Posterior vena cava (tissue), 2 donors: ENCODE data around the gene APOL6. TPM values are rescaled to one million over a fixed set of nuclear protein-coding genes. Genes with fewer than 3 reads are reported as not detected.
"Not testable (repeated sequence)": the region's sequence is repeated elsewhere in the genome, so short reads cannot be mapped to it uniquely, and the experiment has no call there.

Experiments
- DNase-seq: peaks from one replicate; pipeline ENCODE4 v3.0.0-alpha.2; 2020; ENCODE audit warnings: low spot score
- intact Hi-C, 2 donors: fragments of 100-400 bp; cut with DNase I; formaldehyde crosslinking; loops; one replicate each; pipeline versions ENCODE4 v1.14.1 to v1.14.2; 2022 to 2023
- total RNA-seq, 2 donors: library from RNA; stranded (reverse); fragmentation: NEBNext Ultra II Directional; extraction: Animal tissue kit (Norgen Biotek cat#: 25700); gene quantifications; one replicate each; pipeline ENCODE4 v1.2.1, GENCODE V29; 2021
- donor health status: DM: yes; HTN: yes; CAD: no.
- donor health status: DM: yes; HTN: yes; CAD: no.

Gene APOL6
- total RNA-seq, 2 donors from 2014 or later: 12.6 to 14.6 TPM

DNA sequence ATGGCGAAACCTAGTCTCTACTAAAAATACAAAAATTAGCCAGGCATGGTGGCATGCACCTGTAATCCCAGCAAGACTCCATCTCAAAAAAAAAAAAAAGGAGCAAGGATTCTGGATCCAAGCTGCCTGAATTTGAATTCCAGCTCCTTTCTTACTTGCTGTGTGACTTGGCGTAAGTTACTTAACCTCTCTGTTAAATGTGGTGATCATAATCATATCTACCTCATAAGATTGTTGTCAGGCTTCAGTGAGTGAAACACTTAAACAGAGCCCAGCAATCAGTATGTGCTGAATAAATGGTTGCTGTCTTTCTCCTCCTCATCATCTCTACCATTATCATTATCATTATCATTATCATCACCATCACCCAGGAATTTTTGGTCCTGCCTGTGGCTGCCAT is 33.8 kb upstream of the APOL6 start:
- DNase-seq: no peak
- intact Hi-C loops: loop anchor here (5.0 to 10.0 kb wide), 2 partner anchors 182 to 260 kb away; no protein-coding TSS in a partner anchor

DNA sequence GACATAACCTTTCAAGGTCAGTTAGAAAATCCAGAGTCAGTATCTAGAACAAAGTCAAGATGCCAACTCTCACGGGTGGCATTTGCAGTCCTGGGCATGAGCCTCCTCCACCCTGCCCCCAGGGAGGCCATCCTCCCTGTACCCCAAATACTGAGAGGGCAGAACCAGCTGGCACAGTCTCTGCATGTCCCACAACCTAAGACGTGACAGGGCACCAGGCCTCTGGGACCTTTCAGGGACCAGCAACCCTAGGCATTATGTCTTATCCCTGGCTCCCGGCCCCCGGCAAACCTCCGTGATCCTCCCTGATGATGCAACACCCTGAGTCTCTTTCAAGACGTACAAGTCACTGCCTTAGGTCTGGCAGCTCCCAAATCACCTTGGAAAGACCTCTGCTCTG is 33.1 kb upstream of the APOL6 start:
- intact Hi-C loops: loop anchor here (5.0 to 10.0 kb wide), 2 partner anchors 260 to 1052 kb away; no protein-coding TSS in a partner anchor
- DNase-seq: no peak

DNA sequence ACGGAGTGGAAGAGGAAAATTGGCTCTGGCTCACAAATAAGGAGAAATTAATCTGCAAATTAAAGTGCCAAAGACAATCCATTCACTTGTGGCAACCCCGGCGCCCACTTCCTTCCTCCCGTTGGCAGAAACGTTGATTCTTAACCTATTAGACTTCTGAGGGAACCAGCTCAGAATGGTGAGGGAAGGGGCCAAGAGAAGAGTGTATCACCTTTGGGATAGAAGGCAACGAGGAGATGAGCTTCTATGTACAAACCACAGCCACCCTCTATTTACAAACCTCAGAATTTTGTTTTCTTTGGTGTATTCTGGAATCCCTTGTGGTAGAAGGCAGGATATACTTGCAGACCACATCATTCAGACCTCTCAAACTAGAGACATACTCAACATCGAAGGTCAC is 32.2 kb upstream of the APOL6 start:
- no peak for DNase-seq
- intact Hi-C loops: loop anchor here (5.0 to 10.0 kb wide), 2 partner anchors 261 to 1051 kb away; no protein-coding TSS in a partner anchor

DNA sequence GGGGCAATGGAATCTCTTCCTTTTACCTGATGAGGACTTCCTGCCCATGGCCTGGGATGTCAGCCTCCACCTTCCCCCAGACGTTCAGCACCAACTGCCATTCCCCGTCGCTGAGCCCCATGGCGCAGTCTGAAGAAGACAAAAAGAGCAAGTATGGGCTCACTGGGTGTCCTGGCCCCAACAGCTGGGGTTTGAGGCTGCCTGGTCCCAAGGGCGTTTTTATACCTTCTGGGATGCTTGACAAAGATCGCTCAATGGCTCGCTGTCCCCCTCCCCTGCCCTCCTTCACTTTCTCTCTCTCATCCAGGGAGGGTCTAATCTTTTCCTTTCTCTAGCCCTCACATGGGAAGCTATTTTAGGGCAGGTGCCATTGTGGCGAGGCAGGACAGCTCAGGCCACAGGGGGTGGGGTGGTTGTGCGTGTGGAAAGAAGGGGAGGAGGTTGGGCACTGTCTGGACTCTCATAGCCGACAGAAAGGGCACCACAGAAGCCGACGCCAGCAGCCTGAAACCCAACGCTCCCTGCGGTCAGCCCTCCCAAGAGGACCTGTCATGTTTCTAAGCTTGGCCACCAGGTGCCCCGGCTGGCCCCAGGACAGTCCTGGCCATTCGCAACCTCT is 31.0 kb upstream of the APOL6 start, which contains the start of gene MB:
Gene MB, minus strand, starts transcription at position 193 of the 619 bp plus-strand sequence. Its CDS starts 72 bp downstream, at position 121.
- no peak for DNase-seq

DNA sequence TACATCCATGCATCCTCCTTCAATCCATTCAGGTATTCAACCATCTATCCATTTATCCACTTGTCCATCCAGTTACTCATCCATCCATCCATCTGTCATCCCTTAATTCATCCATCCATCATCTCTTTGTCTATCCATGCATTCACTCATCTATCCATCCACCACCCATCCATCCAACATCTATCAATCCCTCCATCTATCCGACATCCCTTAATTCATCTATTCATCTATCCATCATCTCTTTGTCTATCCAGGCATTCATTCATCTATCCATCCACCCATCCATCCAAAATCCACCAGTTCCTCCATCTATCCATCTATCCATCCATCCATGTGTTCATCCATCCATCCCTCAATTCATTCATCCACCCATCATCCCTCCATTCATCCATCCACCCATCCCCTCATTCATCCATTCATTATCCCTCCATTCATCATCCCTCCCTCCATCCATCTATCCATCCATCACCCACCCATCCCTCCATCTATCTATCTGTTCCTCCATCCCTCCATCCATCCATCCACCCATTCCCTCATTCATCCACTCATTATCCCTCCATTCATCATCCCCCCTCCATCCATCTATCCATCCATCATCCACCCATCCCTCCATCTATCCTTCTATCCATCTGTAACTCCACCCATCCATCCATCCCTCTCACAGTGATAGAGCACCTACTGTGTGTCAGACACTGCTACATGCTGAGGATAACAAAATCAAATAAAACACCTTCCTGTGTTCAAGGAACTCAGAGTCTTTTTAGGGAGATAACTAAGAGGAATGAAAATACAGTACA is 29.6 kb upstream of the APOL6 start:
- intact Hi-C loops: loop anchor here (5.0 to 10.0 kb wide), 2 partner anchors 264 to 1049 kb away; no protein-coding TSS in a partner anchor
- DNase-seq: no peak

More for the DNA sequence above, 31.0 kb upstream of the APOL6 start, which contains the start of gene MB:
- intact Hi-C loops: loop anchor here (5.0 to 10.0 kb wide), 2 partner anchors 262 to 1050 kb away; no protein-coding TSS in a partner anchor

DNA sequence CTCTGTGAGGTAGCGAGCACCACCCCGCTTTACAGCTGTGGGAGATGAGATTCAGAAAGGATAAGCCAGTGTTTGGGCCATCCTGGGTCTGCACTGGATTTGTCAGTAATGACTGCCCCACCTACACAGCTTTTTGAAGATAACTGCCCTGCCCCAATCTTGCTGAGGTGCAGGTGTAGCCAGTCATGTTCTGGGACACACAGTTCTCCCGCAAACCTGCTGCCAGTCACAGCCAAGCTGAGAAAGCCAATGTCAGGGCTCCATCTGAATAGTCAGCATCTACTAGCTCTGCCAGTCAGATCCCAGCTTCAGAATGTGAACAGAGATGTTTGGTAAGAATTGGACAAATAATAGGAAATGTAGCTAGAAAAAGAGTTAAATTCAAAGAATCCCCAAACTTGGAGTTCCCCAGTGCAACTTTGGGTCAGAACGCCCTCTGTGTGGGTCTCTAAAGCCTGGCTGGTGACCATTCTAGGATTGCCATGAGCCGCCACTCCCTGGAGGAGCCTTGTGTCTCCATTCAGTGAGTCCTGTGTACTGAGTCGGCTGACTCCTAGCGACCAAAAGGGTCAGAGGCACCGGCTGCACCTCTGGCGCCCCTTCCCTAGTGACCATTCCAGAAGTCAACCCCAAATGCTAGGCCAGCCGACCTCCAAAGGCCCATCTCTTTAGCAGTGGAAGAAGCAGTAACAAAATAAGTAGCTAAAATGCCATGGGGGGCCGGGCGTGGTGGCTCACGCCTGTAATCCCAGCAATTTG is 28.7 kb upstream of the APOL6 start:
- intact Hi-C loops: loop anchor here (5.0 to 10.0 kb wide), 2 partner anchors 265 to 1048 kb away; no protein-coding TSS in a partner anchor
- DNase-seq: peak; percentile 67

DNA sequence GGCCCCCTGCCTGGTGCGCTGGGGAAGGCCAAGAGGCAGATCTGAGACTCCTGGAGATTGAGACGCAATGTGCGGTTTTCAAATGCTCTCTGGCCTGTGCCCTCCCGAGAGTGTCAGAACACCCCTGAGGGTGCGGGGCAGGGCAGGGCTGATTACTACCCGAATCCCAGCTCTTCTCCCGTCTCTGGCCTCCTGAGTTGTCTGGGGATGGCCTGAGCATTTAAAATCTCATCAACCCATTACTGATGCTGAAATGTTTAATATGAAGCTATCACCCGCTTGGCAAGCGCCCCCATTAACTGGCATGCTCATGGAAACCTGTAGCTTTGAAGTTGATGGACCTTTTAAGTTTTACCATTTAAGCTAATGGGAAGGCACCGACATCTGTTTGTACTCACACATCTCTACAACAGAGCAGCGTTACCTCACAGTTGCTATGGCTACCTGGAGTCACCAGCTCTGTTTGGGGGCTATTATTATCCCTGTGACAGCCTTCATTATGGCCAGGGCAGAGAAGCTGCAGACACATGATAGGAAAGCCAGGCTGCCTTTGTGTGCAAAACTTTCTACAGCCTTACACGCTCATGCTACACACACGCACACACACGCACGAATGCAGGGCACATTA is 27.5 kb upstream of the APOL6 start:
- DNase-seq: no peak
- intact Hi-C loops: no loop called here

DNA sequence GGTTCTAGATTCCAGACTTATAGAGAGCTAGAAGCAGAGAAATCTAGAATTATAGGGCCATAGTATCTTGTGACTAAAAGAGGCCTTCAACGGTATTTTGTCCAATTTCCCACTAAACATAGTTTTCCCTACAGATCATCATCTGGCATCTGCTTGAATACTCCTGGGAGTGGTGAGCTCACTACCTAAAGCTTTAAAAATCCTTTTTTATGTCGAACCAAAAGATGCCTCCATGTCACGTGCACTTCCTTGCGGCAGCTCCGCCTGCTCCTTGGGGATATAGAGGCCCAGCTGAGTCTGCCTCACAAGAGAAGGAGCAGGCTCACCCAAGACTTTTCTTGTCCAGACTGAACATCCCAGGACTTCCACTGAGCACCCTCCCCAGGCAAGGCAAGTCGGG is 26.8 kb upstream of the APOL6 start:
- intact Hi-C loops: no loop called here
- DNase-seq: no peak

DNA sequence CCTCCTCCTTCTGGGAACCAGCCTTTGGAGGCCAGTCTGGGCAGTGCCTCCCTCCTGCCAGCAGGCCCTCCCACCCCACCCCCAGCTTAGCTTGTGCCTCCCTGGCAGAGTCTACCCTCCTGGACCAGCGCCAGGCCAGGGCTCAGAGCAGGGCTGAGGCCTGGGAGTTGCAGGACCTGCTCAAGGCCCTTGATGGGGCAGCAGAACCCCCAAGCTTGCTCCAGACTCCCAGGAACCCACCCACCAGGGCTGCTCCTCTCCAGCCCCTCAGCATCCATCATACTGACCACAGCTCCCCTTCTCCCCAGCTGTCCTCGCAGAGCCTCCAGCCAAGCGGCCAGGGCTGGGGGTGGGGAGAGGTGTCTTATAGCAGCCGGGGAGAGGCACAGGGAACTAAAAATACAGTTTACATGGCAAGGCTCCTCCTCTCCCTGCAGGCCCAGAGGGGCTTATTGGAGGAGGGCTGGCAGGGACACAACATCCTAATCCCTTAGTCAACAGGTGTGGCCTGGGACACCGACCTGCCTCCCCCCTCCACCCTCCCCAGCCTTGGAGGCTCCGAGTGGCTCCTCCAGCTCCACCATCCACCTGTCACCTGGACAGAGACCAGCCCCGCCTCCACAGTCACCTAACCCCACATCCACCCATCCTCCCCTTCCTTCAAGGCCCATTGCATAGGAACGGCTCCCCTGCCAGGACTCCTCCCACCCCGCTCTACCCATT is 25.9 kb upstream of the APOL6 start:
- no peak for DNase-seq
- intact Hi-C loops: no loop called here

DNA sequence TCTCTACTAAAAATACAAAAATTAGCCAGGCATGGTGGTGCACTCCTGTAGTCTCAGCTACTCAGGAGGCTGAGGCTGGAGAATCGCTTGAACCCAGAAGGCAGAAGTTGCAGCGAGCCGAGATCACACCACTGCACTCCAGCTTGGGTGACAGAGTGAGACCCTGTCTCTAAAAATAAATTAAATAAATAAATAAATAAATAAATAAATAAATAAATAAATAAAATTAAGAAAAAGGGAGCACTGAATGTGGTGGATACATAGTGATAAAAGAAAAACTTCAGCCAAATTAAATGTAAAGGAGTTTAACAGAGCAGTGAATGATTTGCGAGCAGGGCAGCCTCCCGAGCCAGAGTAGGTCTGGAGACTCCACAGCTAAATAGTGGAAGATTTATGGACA is 24.4 kb upstream of the APOL6 start:
- DNase-seq, intact Hi-C loops: not testable (repeated sequence)

DNA sequence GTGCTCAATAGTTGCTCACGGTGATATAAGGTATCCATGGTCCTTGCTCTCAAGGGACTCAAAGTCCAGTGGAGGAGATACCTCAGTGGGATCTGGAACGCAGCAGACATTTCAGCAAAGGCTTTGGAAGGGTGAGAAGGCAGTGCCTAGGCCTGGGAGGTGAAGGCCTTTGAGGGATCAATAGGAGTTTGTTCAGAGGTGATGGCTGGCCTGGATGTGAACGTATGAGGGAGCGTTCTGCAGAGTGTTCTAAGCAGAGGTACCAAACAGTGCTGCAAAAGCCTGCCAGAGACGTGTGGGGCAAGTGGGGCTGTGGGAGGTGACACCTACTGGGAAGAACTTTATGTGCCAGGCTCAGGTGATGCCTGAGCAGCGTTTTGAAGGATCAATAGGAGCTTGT is 23.7 kb upstream of the APOL6 start:
- intact Hi-C loops: no loop called here
- DNase-seq: no peak

DNA sequence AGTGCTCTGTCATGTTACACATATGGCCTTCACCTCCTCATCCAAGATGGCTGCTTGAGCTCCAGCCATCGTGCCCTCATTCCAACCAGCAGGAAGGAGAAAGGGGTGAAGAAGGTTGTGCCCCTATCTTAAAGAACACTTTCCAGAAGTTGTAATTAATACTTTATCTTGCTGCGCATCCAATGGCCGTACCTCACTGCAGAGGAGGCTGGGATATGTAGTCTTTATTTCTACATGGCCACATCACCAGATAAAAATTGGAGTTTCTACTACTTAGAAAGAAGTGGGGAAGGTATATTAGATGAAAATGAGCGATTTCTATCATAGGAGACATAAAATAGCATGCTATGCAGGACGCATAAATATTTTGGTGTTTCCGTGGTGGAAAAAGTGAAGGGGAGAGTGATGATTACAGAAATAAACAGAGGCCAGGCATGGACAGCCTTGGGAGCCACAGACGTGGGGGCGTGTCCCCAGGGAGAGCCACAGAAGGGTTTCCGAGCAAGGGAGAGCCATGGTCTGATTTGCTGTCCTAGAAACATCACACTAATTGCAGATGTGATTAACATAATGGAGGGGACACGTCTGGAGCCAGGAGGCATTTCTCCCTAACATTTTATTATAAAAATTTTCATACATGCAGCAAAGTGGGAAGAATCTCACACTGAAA is 22.3 kb upstream of the APOL6 start:
- no peak for DNase-seq
- intact Hi-C loops: loop anchor here in 1 of 2 donors (5.0 kb wide), 1 partner anchor 296 kb away; no protein-coding TSS in a partner anchor

DNA sequence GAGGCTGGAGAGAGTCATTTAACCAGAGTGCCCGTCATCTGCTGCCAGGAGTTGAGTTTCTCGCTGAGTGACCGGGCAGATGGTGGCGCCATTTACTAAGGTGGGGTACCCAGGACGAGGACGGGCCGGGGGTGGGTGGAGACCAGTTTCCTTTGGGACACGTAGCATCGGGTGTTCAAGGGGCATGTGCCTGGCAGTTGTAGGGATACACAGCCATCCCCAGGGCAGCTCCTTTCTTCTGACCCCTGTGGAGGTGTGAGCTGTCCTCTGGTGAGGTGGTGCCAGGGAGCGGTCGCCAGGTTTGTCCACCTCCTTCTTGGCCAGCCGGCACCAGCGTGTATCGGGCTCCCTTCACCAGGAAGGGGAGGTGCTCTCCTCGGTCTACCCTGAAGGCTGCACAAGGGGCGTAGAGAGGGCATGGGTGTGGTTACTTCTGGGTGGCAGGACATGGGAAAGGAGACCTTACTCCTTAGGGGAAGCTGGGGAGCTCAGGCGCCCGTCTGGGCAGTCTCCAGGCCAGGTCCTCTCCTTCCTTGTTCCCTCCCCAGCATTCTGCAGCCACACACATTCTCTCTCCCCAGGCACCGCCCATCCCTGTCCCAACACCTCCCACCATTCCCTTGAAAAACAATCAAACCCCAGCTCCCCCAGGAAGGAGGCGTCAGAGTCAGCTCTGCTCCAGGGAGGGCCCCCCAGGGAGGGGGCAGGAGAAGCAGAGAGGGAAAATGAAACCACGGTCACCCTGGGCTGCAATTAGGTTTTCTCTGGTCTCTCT is 20.8 kb upstream of the APOL6 start:
- DNase-seq: peak; percentile 91
- intact Hi-C loops: loop anchor here in 1 of 2 donors (5.0 kb wide), 1 partner anchor 295 kb away; no protein-coding TSS in a partner anchor

DNA sequence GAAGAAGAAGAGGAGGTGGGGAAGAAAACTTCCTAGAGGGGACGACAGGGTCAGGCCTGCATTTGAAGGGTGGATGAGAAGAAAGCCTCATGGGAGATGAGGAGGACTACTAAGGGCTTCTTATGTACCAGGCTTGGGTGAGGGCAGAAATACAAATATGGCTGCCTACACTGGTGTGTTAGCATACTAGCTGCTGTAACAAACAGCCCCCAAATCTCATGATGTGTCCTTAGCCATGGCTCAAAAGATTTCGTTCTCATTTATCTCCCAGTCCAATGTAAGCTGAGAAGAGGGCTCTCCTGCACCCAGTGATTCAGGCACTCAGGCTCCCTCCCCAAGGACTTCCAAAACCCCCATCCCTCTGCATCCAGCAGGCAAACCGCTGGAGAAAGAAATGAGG is 19.5 kb upstream of the APOL6 start:
- intact Hi-C loops: loop anchor here in 1 of 2 donors (5.0 kb wide), 1 partner anchor 294 kb away; no protein-coding TSS in a partner anchor
- DNase-seq: peak; percentile 19

DNA sequence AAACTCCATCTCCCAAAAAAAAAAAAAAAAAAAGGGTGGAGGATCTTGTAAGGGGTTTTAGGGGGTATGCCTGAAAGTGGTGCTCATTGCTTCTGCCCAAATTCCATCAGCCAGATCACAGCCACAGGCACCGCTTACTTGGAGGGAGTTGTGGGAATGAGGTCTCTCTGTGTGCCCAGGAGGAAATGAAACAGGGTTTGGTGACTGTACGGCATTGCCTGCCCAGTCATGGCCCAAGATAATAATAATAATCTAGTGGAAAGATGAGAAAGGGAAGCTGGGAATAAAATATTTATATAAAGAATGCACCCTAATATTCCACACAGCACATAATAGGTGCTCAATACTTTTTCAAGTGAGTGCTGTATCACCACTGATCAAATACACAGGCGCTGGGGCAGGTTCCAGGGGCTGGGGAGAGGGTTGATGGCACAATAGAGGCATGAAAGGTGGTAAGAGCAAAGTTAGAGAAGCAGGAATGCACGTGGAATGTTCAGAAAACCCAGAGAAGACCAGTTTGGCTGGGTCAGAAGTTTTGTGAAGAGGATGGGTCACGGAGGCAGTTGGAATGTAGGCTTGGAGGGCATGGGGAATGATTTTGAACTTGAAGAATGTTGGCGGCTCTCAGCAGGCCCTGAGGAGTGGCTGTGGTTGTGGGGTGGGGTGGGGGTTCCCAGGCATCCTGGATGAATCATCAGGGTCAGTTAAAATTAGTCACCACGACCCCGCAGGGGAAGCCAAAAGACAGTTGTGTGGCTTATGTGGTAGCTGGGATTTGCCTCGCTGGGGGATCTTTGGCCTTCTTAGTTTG is 18.6 kb upstream of the APOL6 start:
- peak; percentile 94 for DNase-seq
- intact Hi-C loops: loop anchor here in 1 of 2 donors (5.0 to 10.0 kb wide), 2 partner anchors 215 to 293 kb away; no protein-coding TSS in a partner anchor

DNA sequence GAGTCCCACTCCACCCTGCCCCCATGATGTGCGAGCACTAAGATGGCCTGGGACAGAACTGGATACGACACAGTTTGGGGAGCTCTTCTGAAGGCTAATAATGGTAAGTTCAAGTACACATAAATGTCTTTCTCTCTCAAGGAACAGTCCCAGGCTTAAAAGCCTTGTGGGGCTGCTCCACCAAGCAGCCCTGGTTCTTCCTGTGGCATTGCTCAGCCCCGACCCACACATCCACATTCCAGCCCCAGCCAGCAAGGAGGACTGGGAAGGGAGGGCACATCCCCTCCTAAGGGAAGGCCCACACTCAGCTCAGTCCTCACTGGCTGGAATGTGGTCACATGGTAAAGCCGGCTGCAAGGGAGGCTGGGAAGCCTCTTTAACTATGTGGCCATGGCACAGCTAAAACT is 17.9 kb upstream of the APOL6 start:
- intact Hi-C loops: loop anchor here in 1 of 2 donors (10.0 kb wide), 1 partner anchor 214 kb away; no protein-coding TSS in a partner anchor
- DNase-seq: peak; percentile 71
